Tibial artery (tissue), 4 donors: ENCODE data around the gene CCNQ.

Source experiments
- DNase-seq, 2 donors: peaks; one replicate each; pipeline ENCODE4 v3.0.0-alpha.2; 2019
- H3K27ac ChIP-seq, 2 donors: fragments of 200-600 bp; sonication (generic) in 1 of 2; 1 replicate in 1 of 2; 2 replicates in 1 of 2; pipeline ENCODE4 v1.5.1; 2018 to 2019; ENCODE audit warnings: mild to moderate bottlenecking in 1 of 2
- H3K27me3 ChIP-seq, 2 donors: fragments of 200-600 bp; sonication (generic) in 1 of 2; one replicate each; pipeline versions ENCODE4 v1.5.1 to v1.6.0; 2016 to 2019
- H3K36me3 ChIP-seq, 3 donors: fragments of 200-600 bp; sonication (generic) in 2 of 3; one replicate each; pipeline ENCODE4 v1.5.1; 2016 to 2019; ENCODE audit warnings: mild to moderate bottlenecking in 2 of 3
- H3K4me1 ChIP-seq, 4 donors: fragments of 200-600 bp; sonication (generic) in 2 of 4; 1 replicate in 3 of 4; 2 replicates in 1 of 4; pipeline ENCODE4 v1.5.1; 2016 to 2019
- H3K4me3 ChIP-seq, 2 donors: fragments of 200-600 bp; sonication (generic) in 1 of 2; 1 replicate in 1 of 2; 2 replicates in 1 of 2; pipeline ENCODE4 v1.5.1; 2018 to 2019; ENCODE audit warnings: mild to moderate bottlenecking in 2 of 2
- H3K9me3 ChIP-seq, 3 donors: fragments of 200-600 bp; sonication (generic) in 1 of 3; one replicate each; pipeline ENCODE4 v1.5.1; 2016 to 2019
- CTCF ChIP-seq, 2 experiments: fragments of 200-600 bp in 1 of 2; fragments of 450-650 bp in 1 of 2; IDR thresholded peaks; one replicate each; pipeline ENCODE4 v1.5.1; 2017 to 2019; ENCODE audit warnings: antibody characterized with exemption in 2 of 2, mild to moderate bottlenecking in 1 of 2, moderate library complexity in 1 of 2
- intact Hi-C: fragments of 100-400 bp; cut with DNase I; formaldehyde crosslinking; loops from one replicate; pipeline ENCODE4 v1.15.0; 2023; ENCODE audit warnings: low total_unique reads

The CCNQ gene

GRCh38 chrX:153634236-153634635, 35.3 kb upstream of the CCNQ start:
- Histone ChIP-seq H3K36me3 (no peaks in the 10 kb centered on the region), H3K4me1 (no peaks in the 10 kb centered on the region), H3K9me3 (peaks cover 0 to 16% (median 5%) of the 10 kb centered on the region in 3 donors), H3K27ac (no peak overlapping the region), H3K4me3 (no peak overlapping the region), H3K27me3 (no peaks in the 10 kb centered on the region)
- no peak for TF ChIP-seq CTCF (IDR thresholded peaks at IDR 0.05)
- peak in 1 of 2 donors; percentile 13 for DNase-seq
- intact Hi-C loops, result no loop called here

- no peaks in the 10 kb centered on the region for H3K27me3 ChIP-seq
- no peak for TF ChIP-seq CTCF (IDR thresholded peaks at IDR 0.05)
- H3K27ac ChIP-seq, result no peak overlapping the region
- H3K4me1 ChIP-seq, result no peaks in the 10 kb centered on the region
- peaks cover 0 to 16% (median 5%) of the 10 kb centered on the region in 3 donors for H3K9me3 ChIP-seq
- peak in 1 of 2 donors; percentile 19 for DNase-seq
- no peaks in the 10 kb centered on the region for H3K36me3 ChIP-seq
- intact Hi-C loops, result no loop called here
- H3K4me3 ChIP-seq, result no peak overlapping the region
Measured at GRCh38 chrX:153633607-153634180, 34.8 kb upstream of the CCNQ start.

- intact Hi-C loops, result no loop called here
- Histone ChIP-seq H3K4me1 (no peaks in the 10 kb centered on the region), H3K36me3 (no peaks in the 10 kb centered on the region), H3K27me3 (no peaks in the 10 kb centered on the region), H3K27ac (no peak overlapping the region), H3K9me3 (peaks cover 0 to 16% (median 5%) of the 10 kb centered on the region in 3 donors), H3K4me3 (no peak overlapping the region)
- no peak for TF ChIP-seq CTCF (IDR thresholded peaks at IDR 0.05)
- peak in 1 of 2 donors; percentile 34 for DNase-seq
Measured at GRCh38 chrX:153633048-153633447, 34.1 kb upstream of the CCNQ start.

GRCh38 chrX:153632595-153632946, 33.6 kb upstream of the CCNQ start:
- Histone ChIP-seq H3K27me3 (no peaks in the 10 kb centered on the region), H3K9me3 (peaks cover 0 to 16% (median 5%) of the 10 kb centered on the region in 3 donors), H3K36me3 (no peaks in the 10 kb centered on the region), H3K4me1 (no peaks in the 10 kb centered on the region), H3K4me3 (no peak overlapping the region), H3K27ac (no peak overlapping the region)
- intact Hi-C loops, result no loop called here
- no peak for DNase-seq
- TF ChIP-seq CTCF (IDR thresholded peaks at IDR 0.05), result no peak

- no peak overlapping the region for H3K4me3 ChIP-seq
- H3K27me3 ChIP-seq, result no peaks in the 10 kb centered on the region
- no peaks in the 10 kb centered on the region for H3K36me3 ChIP-seq
- DNase-seq, result peak in 1 of 2 donors; percentile 17
- intact Hi-C loops, result no loop called here
- H3K9me3 ChIP-seq, result peaks cover 0 to 16% (median 5%) of the 10 kb centered on the region in 3 donors
- TF ChIP-seq CTCF (IDR thresholded peaks at IDR 0.05), result no peak
- no peak overlapping the region for H3K27ac ChIP-seq
- no peaks in the 10 kb centered on the region for H3K4me1 ChIP-seq
Measured at GRCh38 chrX:153631907-153632594, 33.1 kb upstream of the CCNQ start.
